ENCODE measurements around the gene ST6GAL1. TPM values are rescaled to one million over a fixed set of nuclear protein-coding genes. Genes with fewer than 3 reads are reported as not detected.

Gene ST6GAL1
- total and polyA plus RNA-seq, 2 of the 8 experiments (the other 6 are each of a cell fraction or from before 2014, with no cell fraction given) = 62.8 to 80.9 TPM

GRCh38 chr3:187102073-187102634 lies 171.8 kb downstream of the ST6GAL1 start (continued):
- TF ChIP-seq USF2 (IDR thresholded peaks at IDR 0.05; ENCODE audit: low read length) = no peak
- TF ChIP-seq BCL11A (IDR thresholded peaks at IDR 0.05; ENCODE audit: low read depth in 2 of 2, low read length in 2 of 2) = no peak
- TF ChIP-seq ATF3 (IDR thresholded peaks at IDR 0.05; ENCODE audit: insufficient read depth, low read depth, low read length) = no peak
- no peak for TF ChIP-seq CEBPB (IDR thresholded peaks at IDR 0.05; ENCODE audit: low read depth, low read length)
- no peak for TF ChIP-seq JUN (IDR thresholded peaks at IDR 0.05; ENCODE audit: low read depth, low read length)
- TF ChIP-seq PHF8 (conservative IDR thresholded peaks at IDR 0.05; ENCODE audit: low read depth, low read length) = no peak

Measured in H1 (cell line).